Measurements from ENCODE around the gene DDX20. TPM values are rescaled to one million over a fixed set of nuclear protein-coding genes. Genes with fewer than 3 reads are reported as not detected.

DDX20 gene
- total and polyA plus RNA-seq, 2 donors (not counting 3 experiments of a cell fraction or from before 2014, with no cell fraction given): 4.1 to 15.9 TPM

GRCh38 chr1:111801071-111801850 is 45.6 kb downstream of the DDX20 start:
- ChIA-PET POLR2A (no interaction called here), CTCF (interaction anchor here (0.8 kb wide), 1 partner anchor 8 kb away, joined by 3 read pairs; no protein-coding TSS in a partner anchor)
- intact Hi-C loops (cut with micrococcal nuclease): no loop called here
- TF ChIP-seq GATA2 (IDR thresholded peaks at IDR 0.05; ENCODE audit: insufficient read depth, insufficient read length, low read depth, low read length) (no peak), JUN (IDR thresholded peaks at IDR 0.05; ENCODE audit: borderline replicate concordance, insufficient read depth, insufficient read length, low read depth) (no peak), CTCF (IDR thresholded peaks at IDR 0.05; ENCODE audit: extremely low read depth in 1 of 2, insufficient read depth in 1 of 2, low read depth in 1 of 2, low read length in 2 of 2) (no peak), MAX (IDR thresholded peaks at IDR 0.05; ENCODE audit: insufficient read depth, insufficient read length) (no peak), FOS (IDR thresholded peaks at IDR 0.05; ENCODE audit: borderline replicate concordance, insufficient read depth, low read length) (no peak), EZH2 (IDR thresholded peaks at IDR 0.05; ENCODE audit: borderline replicate concordance, low read depth, low read length, severe bottlenecking) (no peak), POLR2AphosphoS5 (IDR thresholded peaks at IDR 0.05; ENCODE audit: insufficient read depth, low read depth, low read length) (no peak)
- H3K36me3 ChIP-seq (ENCODE audit: control insufficient read depth in 2 of 2, extremely low read depth in 1 of 2, insufficient read depth in 2 of 2, low read length in 2 of 2): no peaks in the 10 kb centered on the region
- no peaks in the 10 kb centered on the region for H3K79me2 ChIP-seq (ENCODE audit: control insufficient read depth, insufficient read depth, low read length)
- DNase-seq (ENCODE audit: low read depth, low spot score): no peak
- no peaks in the 10 kb centered on the region for H3K9me3 ChIP-seq (replicated peaks; ENCODE audit: control insufficient read depth, insufficient read depth, low read length)
- H3K4me2 ChIP-seq (ENCODE audit: insufficient read depth, low read length): no peak overlapping the region
- no TSS peak for BruUV-seq (replicated peaks)
- no peaks in the 10 kb centered on the region for H3K9me1 ChIP-seq (replicated peaks; ENCODE audit: control insufficient read depth, extremely low read depth, insufficient read depth, low read length)
- H3K9ac ChIP-seq (replicated peaks; ENCODE audit: extremely low read depth, insufficient read depth, low read length): no peak overlapping the region
- FAIRE-seq: no peak
- H3K27ac ChIP-seq (ENCODE audit: insufficient read depth, low read depth, low read length): no peak overlapping the region
- H2AFZ ChIP-seq (ENCODE audit: low read depth, low read length): no peak overlapping the region
- H4K20me1 ChIP-seq (replicated peaks; ENCODE audit: control insufficient read depth, extremely low read depth, insufficient read depth, low read length): no peaks in the 10 kb centered on the region
- no peaks in the 10 kb centered on the region for H3K4me1 ChIP-seq (ENCODE audit: control insufficient read depth, extremely low read depth, insufficient read depth, low read length)
- H3K27me3 ChIP-seq (ENCODE audit: control insufficient read depth in 2 of 2, insufficient read depth in 2 of 2, low read length in 2 of 2): peaks cover 0 to 5% of the 10 kb centered on the region in 2 experiments
- H3K4me3 ChIP-seq (replicated peaks in 1 of 3; ENCODE audit: insufficient read depth in 1 of 3, low read depth in 1 of 3, low read length in 3 of 3): no peak overlapping the region
- dilution Hi-C loops (cut with MboI; ENCODE audit: extremely low pct_ligation_motif_present, low sequenced_read_pairs): no loop called here

Measured in endothelial cell of umbilical vein (primary cell).